Stimulated activated CD4-positive, alpha-beta T cell treated with anti-CD3 and anti-CD28 coated beads, Interleukin-15, amount 100 ng/mL, for 48 hours (primary cell): Measurements from ENCODE around the gene MCTP1.
"Not testable (repeated sequence)": the region's sequence is repeated elsewhere in the genome, so short reads cannot be mapped to it uniquely, and the experiment has no call there.

Experiments used
- DNase-seq, 2 donors: peaks; one replicate each; pipeline ENCODE4 v3.0.0-alpha.2; 2020; ENCODE audit warnings: low read depth in 2 of 2

The MCTP1 gene

DNA sequence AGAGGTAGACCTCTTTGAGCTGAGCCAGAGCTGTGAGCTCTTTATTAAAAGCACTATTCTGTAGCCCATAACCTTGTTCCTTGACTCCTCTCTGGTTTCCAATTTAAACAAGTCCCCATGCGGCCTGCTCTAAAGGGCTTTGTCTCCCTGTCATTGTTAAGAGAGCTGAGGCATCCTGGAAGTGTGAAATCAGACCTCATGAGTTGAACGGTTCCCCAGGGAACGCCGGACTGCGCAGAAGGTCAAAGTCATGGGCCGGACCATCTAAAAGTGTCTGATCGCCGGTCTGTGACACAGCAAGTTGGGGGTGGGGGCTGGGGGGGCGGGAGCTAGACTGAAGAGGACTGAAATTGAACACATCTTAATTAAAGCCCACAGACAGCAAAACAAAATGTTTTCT lies 400.6 kb downstream of the MCTP1 start:
- no peak for DNase-seq

GRCh38 chr5:94872526-94872925 lies 412.4 kb downstream of the MCTP1 start:
- no peak for DNase-seq

GRCh38 chr5:94870511-94871183 lies 414.2 kb downstream of the MCTP1 start:
- DNase-seq: no peak

DNA sequence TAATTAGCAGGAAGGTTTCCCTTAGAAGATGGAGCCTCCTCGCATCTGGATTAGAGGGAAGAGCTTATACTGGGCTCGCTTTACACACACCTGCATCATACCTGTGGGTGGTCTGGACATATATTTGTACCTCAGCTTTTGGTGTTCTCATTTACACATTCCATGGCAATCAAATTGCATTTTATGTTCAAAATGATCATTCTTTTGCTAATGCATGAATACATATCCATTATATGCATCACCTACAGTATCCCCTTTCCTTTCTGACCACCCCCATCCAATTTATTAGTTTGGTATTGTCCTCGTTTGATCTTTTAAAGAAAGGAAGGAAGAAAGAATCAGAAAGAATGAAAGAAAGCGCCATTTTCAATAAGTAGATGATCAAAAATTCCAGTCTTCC lies 415.0 kb downstream of the MCTP1 start:
- DNase-seq: no peak

DNA sequence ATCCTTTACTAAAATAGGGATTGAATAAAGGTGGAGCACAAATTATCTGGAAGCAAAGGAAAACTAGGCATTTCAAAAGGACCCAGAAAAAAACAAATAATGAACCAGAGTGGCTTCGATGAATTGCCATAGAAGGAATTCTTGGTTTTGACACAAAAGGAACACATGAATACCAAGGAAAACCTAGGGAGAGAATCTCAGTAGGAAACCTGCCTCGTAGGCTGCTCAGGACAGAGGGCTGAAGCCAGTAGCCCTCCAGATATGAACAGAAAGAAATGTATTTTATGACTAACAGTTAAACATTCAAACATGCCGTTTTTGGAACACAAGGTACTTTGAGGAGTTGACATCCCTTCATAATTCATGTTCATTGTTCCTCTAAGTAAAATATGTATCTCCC lies 420.9 kb downstream of the MCTP1 start:
- no peak for DNase-seq

DNA sequence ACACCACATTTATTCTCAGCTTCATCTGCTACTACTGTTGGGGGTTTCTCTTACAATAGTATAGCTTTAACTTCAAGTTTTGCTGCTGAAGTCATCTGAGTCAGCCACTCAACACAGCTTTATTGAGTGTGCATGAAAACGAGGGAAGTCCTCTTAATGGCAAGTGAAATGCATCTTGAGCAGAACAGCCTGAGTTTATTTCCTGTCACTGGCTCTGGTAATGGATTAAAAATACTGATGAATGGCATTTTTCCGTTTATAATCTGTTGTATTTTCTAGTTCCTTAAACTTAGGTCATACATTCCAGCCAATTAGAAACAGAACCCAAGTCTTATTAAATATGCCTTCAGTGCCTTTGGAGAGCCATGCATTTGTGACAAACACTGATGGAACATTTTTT lies 427.8 kb downstream of the MCTP1 start:
- no peak for DNase-seq

GRCh38 chr5:94856257-94856800 lies 428.6 kb downstream of the MCTP1 start:
- DNase-seq: no peak

- no peak for DNase-seq
Observed at GRCh38 chr5:94855543-94855942, 429.4 kb downstream of the MCTP1 start.

DNA sequence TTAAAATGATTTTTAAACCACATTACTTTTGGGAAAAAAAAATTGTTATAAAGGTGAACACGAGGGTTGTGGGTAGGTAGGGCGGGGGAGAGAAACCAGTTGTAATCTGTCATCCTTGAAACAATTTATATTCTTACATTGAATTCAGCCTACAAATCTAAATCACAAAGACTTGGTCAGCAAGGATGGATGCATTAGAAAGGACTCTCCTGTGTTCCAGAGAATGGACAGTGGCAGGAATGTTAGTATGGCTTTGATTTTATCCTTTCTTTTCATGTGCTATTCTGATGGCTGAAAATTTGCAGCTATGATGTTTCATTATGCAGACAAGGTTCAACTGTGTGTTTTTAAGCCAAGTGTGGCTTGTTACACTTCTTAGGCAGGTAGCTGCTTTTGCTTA lies 431.8 kb downstream of the MCTP1 start:
- no peak for DNase-seq

DNA sequence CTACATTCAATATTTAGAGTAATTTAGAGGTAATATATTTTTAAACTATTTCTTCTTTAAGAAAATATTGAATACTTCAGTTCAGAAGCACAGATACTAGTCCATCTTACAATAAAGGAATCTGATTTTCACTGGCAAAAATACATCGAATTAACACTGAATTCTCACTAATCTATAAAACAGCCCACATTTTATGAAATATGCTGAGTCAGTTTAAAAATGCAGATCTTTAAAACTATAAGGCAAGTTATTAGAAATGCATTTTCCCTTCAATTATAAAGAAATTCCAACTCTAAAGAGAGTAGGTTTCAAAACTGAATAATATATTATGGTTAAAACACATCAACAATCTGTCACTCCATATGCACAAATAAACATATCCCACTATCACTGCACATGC lies 433.9 kb downstream of the MCTP1 start:
- no peak for DNase-seq

DNA sequence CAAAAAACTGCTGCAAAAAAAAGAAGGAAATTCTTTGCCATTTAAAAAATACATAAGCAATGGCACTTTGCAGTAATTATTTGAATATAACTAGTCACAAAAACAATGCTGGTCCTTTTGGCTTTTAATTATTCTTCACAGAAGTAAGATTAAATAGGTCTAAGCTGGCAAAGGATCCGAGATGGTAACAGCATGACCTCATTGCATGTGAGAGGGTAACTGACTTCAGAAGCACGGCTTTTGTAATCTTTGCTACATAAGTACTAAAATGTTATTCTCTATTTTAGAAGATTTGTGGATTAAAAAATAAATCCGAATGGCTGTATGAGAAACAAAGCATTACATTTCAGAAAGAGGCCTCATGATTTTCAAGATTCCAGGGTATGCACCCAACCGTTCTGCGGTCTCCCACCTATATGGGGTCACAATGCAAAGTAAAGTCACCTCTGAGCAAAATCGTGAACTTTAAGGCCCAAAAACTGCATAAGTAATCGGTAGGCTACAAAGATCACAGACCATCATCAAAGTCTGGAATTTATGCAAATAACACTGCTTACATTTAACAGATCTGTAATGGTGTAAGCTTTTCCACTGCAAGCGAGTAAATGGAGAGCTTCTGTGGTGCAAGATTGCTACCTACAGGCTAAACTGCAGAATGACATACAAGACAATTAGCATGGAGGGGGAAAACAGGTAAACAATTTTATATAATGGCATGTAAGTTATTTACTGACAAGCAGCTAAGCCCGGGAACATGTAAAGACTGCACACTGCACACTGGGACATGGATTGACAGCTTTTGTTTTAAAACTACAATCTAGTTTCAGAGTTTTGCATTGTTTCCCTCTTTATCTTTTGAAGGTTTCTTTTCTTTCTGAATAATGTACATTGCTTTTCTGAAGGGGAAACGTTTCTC lies 434.8 kb downstream of the MCTP1 start:
- DNase-seq: peak in 1 of 2 donors; percentile 4

GRCh38 chr5:94849324-94849723 lies 435.6 kb downstream of the MCTP1 start:
- no peak for DNase-seq

- no peak for DNase-seq
Observed at GRCh38 chr5:94847726-94848125, 437.2 kb downstream of the MCTP1 start.

GRCh38 chr5:94847019-94847418 lies 437.9 kb downstream of the MCTP1 start:
- DNase-seq: no peak

DNA sequence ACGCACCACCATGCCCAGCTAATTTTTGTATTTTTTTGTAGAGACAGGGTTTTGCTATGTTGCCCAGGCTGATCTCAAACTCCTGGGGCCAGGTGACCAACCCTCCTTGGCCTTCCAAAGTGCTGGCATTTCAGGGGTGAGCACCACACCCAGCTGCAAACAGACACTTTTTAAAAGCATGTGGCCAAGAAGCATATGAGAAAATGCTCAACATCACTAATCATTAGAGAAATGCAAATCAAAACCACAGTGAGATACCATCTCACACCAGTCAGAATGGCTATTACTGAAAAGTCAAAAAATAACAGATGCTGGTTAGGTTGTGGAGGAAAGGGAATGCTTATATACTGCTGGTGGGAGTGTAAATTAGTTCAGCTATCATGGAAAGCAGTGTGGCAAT lies 439.2 kb downstream of the MCTP1 start:
- not testable (repeated sequence) for DNase-seq

DNA sequence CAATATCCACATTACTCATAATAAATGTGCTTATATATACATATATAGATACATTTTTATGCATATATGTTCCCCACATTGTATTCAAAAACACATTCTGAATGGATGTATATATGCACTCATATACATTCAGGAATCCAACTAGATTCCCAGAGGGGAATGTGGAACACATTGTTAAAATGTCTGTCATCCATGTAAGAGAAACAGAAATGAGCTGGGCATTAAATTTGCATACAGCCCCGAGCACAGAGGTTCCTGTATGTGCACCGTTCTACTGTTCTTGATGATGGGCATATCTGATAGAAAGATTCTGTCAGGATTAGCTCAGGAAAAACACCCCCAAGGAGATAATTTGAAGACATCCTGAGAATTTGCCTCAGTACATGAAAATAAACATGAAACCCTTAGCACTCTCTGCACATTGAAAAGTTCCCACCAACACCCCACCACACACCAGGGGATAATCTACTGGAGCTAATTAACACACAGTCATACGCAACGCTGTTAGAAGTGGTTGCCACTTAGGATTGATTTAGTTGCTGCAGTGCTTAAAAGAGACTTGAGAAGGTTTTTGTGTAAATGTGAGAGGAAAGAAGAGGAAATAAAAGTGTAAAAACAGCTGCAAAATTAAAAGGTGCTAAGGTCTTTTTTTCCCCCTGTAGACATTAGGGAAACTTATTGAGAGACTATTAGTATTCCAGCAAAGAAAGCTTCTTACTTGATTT lies 443.1 kb downstream of the MCTP1 start:
- DNase-seq: no peak

- no peak for DNase-seq
Observed at GRCh38 chr5:94833851-94834250, 451.0 kb downstream of the MCTP1 start.

DNA sequence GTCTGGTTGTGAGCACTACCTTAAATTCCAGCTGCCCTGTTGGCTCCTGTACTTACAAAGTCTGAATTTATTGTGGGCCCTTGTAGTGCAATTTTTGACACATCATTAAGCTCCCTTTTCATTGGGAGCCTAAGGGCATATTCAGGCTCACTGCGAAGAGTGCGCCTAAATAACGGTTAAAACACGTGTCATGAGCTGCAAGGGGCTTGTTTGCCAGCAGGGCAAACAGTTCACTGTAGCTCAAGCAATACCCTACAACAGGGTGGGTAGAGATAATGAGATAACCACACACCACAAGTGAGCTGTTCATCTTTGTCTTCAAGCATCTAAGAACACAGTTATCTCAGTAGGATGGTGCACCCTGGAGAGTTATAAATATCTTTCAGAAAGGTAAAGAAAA lies 452.2 kb downstream of the MCTP1 start:
- no peak for DNase-seq

GRCh38 chr5:94830520-94830919 lies 454.4 kb downstream of the MCTP1 start:
- no peak for DNase-seq

GRCh38 chr5:94828222-94828621 lies 456.7 kb downstream of the MCTP1 start:
- not testable (repeated sequence) for DNase-seq

GRCh38 chr5:94820488-94820887 lies 464.4 kb downstream of the MCTP1 start:
- no peak for DNase-seq

DNA sequence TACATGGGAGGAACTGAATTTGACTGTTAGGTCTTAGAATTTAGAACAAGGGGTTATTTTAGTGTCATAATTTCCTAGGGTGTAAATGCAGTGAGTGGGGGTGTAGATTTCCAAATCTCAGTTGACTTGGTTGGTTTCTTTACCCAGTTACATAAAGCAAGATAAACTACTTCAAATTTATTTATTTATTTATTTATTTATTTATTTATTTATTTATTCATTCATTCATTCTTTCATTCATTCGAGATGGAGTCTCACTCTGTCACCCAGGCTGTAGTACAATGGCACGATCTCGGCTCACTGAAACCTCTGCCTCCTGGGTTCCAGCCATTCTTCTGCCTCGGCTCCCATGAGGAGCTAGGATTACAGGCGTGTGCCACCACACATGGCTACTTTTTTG lies 466.0 kb downstream of the MCTP1 start:
- no peak for DNase-seq
